Gastroesophageal sphincter (tissue), 3 donors: ENCODE data around the gene NFE2L3.

Source experiments
- CTCF ChIP-seq, 4 experiments: fragments of 200-600 bp in 2 of 4; fragments of 450-650 bp in 2 of 4; sonication (generic) in 1 of 4; IDR thresholded peaks; one replicate each; pipeline ENCODE4 v1.5.1; 2017 to 2019; ENCODE audit warnings: antibody characterized with exemption in 4 of 4, mild to moderate bottlenecking in 2 of 4, moderate library complexity in 2 of 4
- POLR2AphosphoS5 ChIP-seq: sonication (generic); formaldehyde crosslinking; IDR thresholded peaks from one replicate; pipeline ENCODE4 v1.6.1; 2017; ENCODE audit warnings: antibody characterized with exemption

GRCh38 chr7:26136831-26137230 lies 15.2 kb upstream of the NFE2L3 start:
- no peak for TF ChIP-seq CTCF (IDR thresholded peaks at IDR 0.05)
- TF ChIP-seq POLR2AphosphoS5: no peak
